GM23248 (cell line): ENCODE measurements around the gene EHMT2. TPM values are rescaled to one million over a fixed set of nuclear protein-coding genes. Genes with fewer than 3 reads are reported as not detected.

Experiments used
- DNase-seq: peaks from one replicate; pipeline ENCODE4 v3.0.0-alpha.2; 2015
- H2AFZ ChIP-seq: fragments of 200-600 bp; sonication (generic); 2 replicates; pipeline ENCODE4 v1.6.1; 2016; ENCODE audit warnings: antibody characterized with exemption
- H3F3A ChIP-seq: fragments of 200-600 bp; sonication (generic); 2 replicates; pipeline ENCODE4 v1.6.1; 2016; ENCODE audit warnings: mild to moderate bottlenecking, antibody characterized with exemption, mixed run types; ENCODE audit not compliant: insufficient read depth
- H3K27ac ChIP-seq: fragments of 200-600 bp; sonication (generic); 2 replicates; pipeline ENCODE4 v1.5.1; 2016; ENCODE audit warnings: mild to moderate bottlenecking
- H3K27me3 ChIP-seq: fragments of 200-600 bp; sonication (generic); replicated peaks from 2 replicates; pipeline ENCODE4 v1.6.1; 2016; ENCODE audit warnings: mild to moderate bottlenecking; ENCODE audit not compliant: insufficient read depth
- H3K36me3 ChIP-seq: fragments of 200-600 bp; sonication (generic); 2 replicates; pipeline ENCODE4 v1.6.1; 2016; ENCODE audit warnings: low read depth, mild to moderate bottlenecking
- H3K4me1 ChIP-seq: fragments of 200-600 bp; sonication (generic); 2 replicates; pipeline ENCODE4 v1.6.1; 2016; ENCODE audit warnings: mild to moderate bottlenecking; ENCODE audit not compliant: insufficient read depth
- H3K4me2 ChIP-seq: fragments of 200-600 bp; sonication (generic); one replicate; pipeline ENCODE4 v1.6.1; 2016; ENCODE audit warnings: mild to moderate bottlenecking; ENCODE audit not compliant: unreplicated experiment
- H3K4me3 ChIP-seq: fragments of 200-600 bp; sonication (generic); 2 replicates; pipeline ENCODE4 v1.5.1; 2016; ENCODE audit warnings: mild to moderate bottlenecking
- H3K79me2 ChIP-seq: fragments of 200-600 bp; sonication (generic); 2 replicates; pipeline ENCODE4 v1.6.1; 2016; ENCODE audit warnings: mild to moderate bottlenecking; ENCODE audit not compliant: insufficient read depth
- H3K9ac ChIP-seq: fragments of 200-600 bp; sonication (generic); 2 replicates; pipeline ENCODE4 v1.6.1; 2016; ENCODE audit warnings: mild to moderate bottlenecking
- H3K9me2 ChIP-seq: fragments of 200-600 bp; sonication (generic); 2 replicates; pipeline ENCODE4 v1.6.1; 2016; ENCODE audit warnings: mixed run types, mild to moderate bottlenecking, moderate library complexity; ENCODE audit not compliant: insufficient read depth
- H3K9me3 ChIP-seq: fragments of 200-600 bp; sonication (generic); one replicate; pipeline ENCODE4 v1.6.1; 2017; ENCODE audit warnings: low read depth
- H4K20me1 ChIP-seq: fragments of 200-600 bp; sonication (generic); 2 replicates; pipeline ENCODE4 v1.6.0; 2016; ENCODE audit not compliant: insufficient read depth
- EZH2 ChIP-seq: fragments of 200-600 bp; sonication (generic); IDR thresholded peaks from 2 replicates; pipeline ENCODE4 v1.6.1; 2018; ENCODE audit warnings: antibody characterized with exemption, mild to moderate bottlenecking; ENCODE audit not compliant: insufficient read depth, poor library complexity, severe bottlenecking
- EZH2phosphoT487 ChIP-seq: fragments of 200-600 bp; sonication (generic); IDR thresholded peaks from 2 replicates; pipeline ENCODE4 v1.6.1; 2018; ENCODE audit warnings: antibody characterized with exemption, moderate library complexity, mild to moderate bottlenecking, low read depth; ENCODE audit not compliant: insufficient read depth
- WGBS, 2 experiments: methylation state at CpG; one replicate each; pipeline ENCODE4 v1.1.6; 2015 to 2017; ENCODE audit warnings: low lambda C conversion rate in 2 of 2, low coverage in 1 of 2; ENCODE audit errors: missing lambda C conversion rate in 2 of 2; 5-methylcytosine and 5-hydroxymethylcytosine counted together
- in situ Hi-C: fragments of 300-500 bp; cut with MboI; formaldehyde crosslinking; loops from 2 replicates; pipeline ENCODE4 v1.15.0; 2020
- polyA plus RNA-seq: library from polyadenylated mRNA; unstranded; fragments of >200 nt; fragmentation: Nextera tagmentation; extraction: Ambion mirVana; gene quantifications from 2 replicates; pipeline ENCODE4 v1.2.1, GENCODE V29; 2016
- total RNA-seq: library from RNA; depleted of rRNA; stranded (reverse); fragments of >200 nt; shearing (Covaris generic); gene quantifications from 2 replicates; pipeline ENCODE4 v1.2.3, GENCODE V29; 2014

The EHMT2 gene
- total and polyA plus RNA-seq, 2 experiments from 2014 or later: 27.5 to 41.5 TPM

GRCh38 chr6:31879901-31880300 lies 17.6 kb downstream of the EHMT2 start:
- no peak for DNase-seq
- H3K9ac ChIP-seq: no peak overlapping the region
- no peak overlapping the region for H2AFZ ChIP-seq
- H4K20me1 ChIP-seq: no peaks in the 10 kb centered on the region
- H3K4me3 ChIP-seq: no peak overlapping the region
- H3F3A ChIP-seq: no peaks in the 10 kb centered on the region
- no peaks in the 10 kb centered on the region for H3K4me1 ChIP-seq
- H3K27me3 ChIP-seq: no peaks in the 10 kb centered on the region
- H3K9me3 ChIP-seq: no peaks in the 10 kb centered on the region
- no peaks in the 10 kb centered on the region for H3K9me2 ChIP-seq
- TF ChIP-seq EZH2phosphoT487 (no peak), EZH2 (no peak)
- no peak overlapping the region for H3K4me2 ChIP-seq
- H3K27ac ChIP-seq: no peak overlapping the region
- in situ Hi-C loops: no loop called here
- H3K79me2 ChIP-seq: no peaks in the 10 kb centered on the region
- H3K36me3 ChIP-seq: no peaks in the 10 kb centered on the region; the same call in 1 of the 2 replicates
- WGBS, 2 experiments: 56 to 57% methylated on average over 10 of the region's 10 CpGs

GRCh38 chr6:31879143-31879542 lies 18.4 kb downstream of the EHMT2 start:
- Histone ChIP-seq H3K4me2 (no peak overlapping the region), H3K36me3 (no peaks in the 10 kb centered on the region; the same call in 1 of the 2 replicates), H3K27ac (no peak overlapping the region), H3K79me2 (no peaks in the 10 kb centered on the region), H3K27me3 (no peaks in the 10 kb centered on the region), H3F3A (no peaks in the 10 kb centered on the region), H3K4me3 (no peak overlapping the region), H3K9ac (no peak overlapping the region), H3K4me1 (no peaks in the 10 kb centered on the region), H3K9me2 (no peaks in the 10 kb centered on the region), H2AFZ (no peak overlapping the region), H3K9me3 (no peaks in the 10 kb centered on the region), H4K20me1 (no peaks in the 10 kb centered on the region)
- no peak for TF ChIP-seq EZH2
- TF ChIP-seq EZH2phosphoT487: no peak
- in situ Hi-C loops: no loop called here
- no peak for DNase-seq
- 79 to 88% methylated on average over 13 of the region's 13 CpGs for WGBS, 2 experiments

DNA sequence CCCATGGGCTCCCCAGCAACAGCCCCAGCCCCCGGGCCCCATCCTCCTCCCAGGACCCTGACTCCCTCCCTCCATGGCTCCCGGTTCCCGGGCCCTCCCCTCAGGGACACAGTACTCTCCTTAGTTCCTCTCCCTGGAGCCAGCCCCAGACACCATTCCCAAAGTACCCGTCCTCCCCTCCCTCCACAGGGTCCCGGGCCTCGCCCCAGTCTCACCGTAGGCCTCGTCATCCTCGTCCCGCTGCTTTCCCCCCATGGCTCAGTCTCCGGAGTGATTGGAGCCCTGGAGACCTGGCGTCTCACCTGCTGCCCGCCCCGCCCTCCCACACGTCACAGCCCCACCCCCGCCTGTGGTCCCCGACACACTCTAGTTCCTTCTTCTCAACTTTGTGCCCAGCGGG lies 18.8 kb downstream of the EHMT2 start, which contains the start of gene SLC44A4:
TSS of gene SLC44A4 (minus strand) at position 272 of the 400 bp plus-strand sequence. CDS start at position 255, 17 bp downstream.
- Histone ChIP-seq H3K9me3 (no peaks in the 10 kb centered on the region), H3K79me2 (no peaks in the 10 kb centered on the region), H3K27ac (no peak within 1 kb of the TSS), H2AFZ (no peak within 1 kb of the TSS), H3K4me1 (no peaks in the 10 kb centered on the region), H3F3A (no peaks in the 10 kb centered on the region), H3K4me2 (no peak within 1 kb of the TSS), H3K36me3 (no peaks in the 10 kb centered on the region; the same call in 1 of the 2 replicates), H3K4me3 (no peak within 1 kb of the TSS), H4K20me1 (no peaks in the 10 kb centered on the region), H3K27me3 (no peaks in the 10 kb centered on the region), H3K9ac (no peak within 1 kb of the TSS), H3K9me2 (no peaks in the 10 kb centered on the region)
- no peak for TF ChIP-seq EZH2phosphoT487
- no peak for TF ChIP-seq EZH2
- WGBS, 2 experiments: 82 to 100% methylated on average over 1 to 18 of the region's 18 CpGs
- in situ Hi-C loops: no loop called here
- no peak for DNase-seq

DNA sequence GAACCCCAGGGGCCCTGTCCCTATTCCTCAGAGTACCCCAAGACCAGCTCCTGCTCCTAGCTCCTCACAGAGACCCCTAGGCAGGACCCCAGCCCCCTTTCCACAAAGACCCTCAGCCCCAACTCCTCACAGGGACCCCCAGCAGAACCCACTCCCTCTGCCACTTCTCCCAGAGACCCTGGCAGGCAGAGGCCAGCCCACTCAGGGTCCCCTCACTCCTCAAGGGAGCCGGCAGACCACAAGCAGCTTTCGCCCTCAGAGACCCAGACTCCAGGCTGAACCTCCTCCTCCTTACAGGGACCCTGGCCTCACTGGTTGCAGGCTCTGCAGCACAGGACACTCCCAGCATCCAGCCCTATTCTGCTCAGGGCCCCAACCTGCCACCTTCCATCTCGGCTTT lies 19.3 kb downstream of the EHMT2 start:
- no peaks in the 10 kb centered on the region; the same call in 1 of the 2 replicates for H3K36me3 ChIP-seq
- no peak overlapping the region for H2AFZ ChIP-seq
- H3F3A ChIP-seq: no peaks in the 10 kb centered on the region
- in situ Hi-C loops: no loop called here
- H3K27me3 ChIP-seq: no peaks in the 10 kb centered on the region
- H3K27ac ChIP-seq: no peak overlapping the region
- no peak overlapping the region for H3K9ac ChIP-seq
- no peaks in the 10 kb centered on the region for H3K9me2 ChIP-seq
- DNase-seq: no peak
- no peaks in the 10 kb centered on the region for H3K4me1 ChIP-seq
- no peaks in the 10 kb centered on the region for H3K79me2 ChIP-seq
- H3K4me3 ChIP-seq: no peak overlapping the region
- H3K9me3 ChIP-seq: no peaks in the 10 kb centered on the region
- WGBS, 2 experiments: 97 to 100% methylated on average over 3 of the region's 3 CpGs
- no peaks in the 10 kb centered on the region for H4K20me1 ChIP-seq
- TF ChIP-seq EZH2 (no peak), EZH2phosphoT487 (no peak)
- no peak overlapping the region for H3K4me2 ChIP-seq

DNA sequence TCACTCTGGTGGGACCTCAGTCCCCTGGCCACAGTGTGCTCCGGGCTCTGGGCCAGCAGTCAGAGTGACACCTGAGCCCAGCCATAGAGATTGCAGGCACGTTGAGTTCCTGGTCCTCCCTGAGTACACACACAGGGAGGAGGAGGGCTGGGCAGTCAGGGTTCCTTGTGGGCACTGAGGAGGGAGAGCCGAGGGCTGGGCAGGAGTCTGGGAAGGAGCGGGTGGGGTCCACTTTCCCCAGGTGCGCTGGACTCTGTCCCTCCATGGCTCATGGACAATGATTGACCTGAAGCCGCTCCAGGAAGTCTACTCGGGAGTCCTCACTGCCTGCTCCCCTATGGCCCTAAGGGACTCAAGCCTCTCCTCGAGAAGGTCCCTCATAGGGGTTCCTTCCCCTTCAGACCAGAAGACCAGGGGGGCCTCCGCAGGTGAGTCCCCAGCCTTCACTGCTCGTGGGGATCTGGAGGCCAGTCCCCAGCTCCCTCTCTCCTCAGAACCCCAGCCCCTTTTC lies 19.8 kb downstream of the EHMT2 start:
- in situ Hi-C loops: no loop called here

More for the DNA sequence above, 19.8 kb downstream of the EHMT2 start:
- H3K4me3 ChIP-seq: no peak overlapping the region
- no peaks in the 10 kb centered on the region for H3K9me3 ChIP-seq
- no peaks in the 10 kb centered on the region for H3K4me1 ChIP-seq
- no peak for DNase-seq
- H3K27ac ChIP-seq: no peak overlapping the region
- H3K9ac ChIP-seq: no peak overlapping the region
- TF ChIP-seq EZH2phosphoT487: no peak
- TF ChIP-seq EZH2: no peak
- H3K9me2 ChIP-seq: no peaks in the 10 kb centered on the region
- no peaks in the 10 kb centered on the region for H3K79me2 ChIP-seq
- H3K36me3 ChIP-seq: no peaks in the 10 kb centered on the region; the same call in 1 of the 2 replicates
- no peak overlapping the region for H3K4me2 ChIP-seq
- no peak overlapping the region for H2AFZ ChIP-seq
- 76 to 81% methylated on average over 8 to 10 of the region's 10 CpGs for WGBS, 2 experiments
- no peaks in the 10 kb centered on the region for H3F3A ChIP-seq
- no peaks in the 10 kb centered on the region for H3K27me3 ChIP-seq
- H4K20me1 ChIP-seq: no peaks in the 10 kb centered on the region
